Hematopoietic multipotent progenitor cell treated with erythropoietin and hydrocortisone succinate and interleukin-3 and kit ligand, for 4 days (in vitro differentiated cells): ENCODE measurements around the gene DAB2IP.

Source experiments
- DNase-seq: peaks from one replicate; pipeline ENCODE4 v3.0.0-alpha.2; 2015

Gene DAB2IP

GRCh38 chr9:121748727-121749423 is 97.4 kb downstream of the DAB2IP start:
- no peak for DNase-seq

- DNase-seq, result no peak
Measured at GRCh38 chr9:121749614-121750013, 98.2 kb downstream of the DAB2IP start.

- no peak for DNase-seq
Measured at GRCh38 chr9:121750259-121750714, 98.9 kb downstream of the DAB2IP start.

- DNase-seq, result no peak
Measured at GRCh38 chr9:121750715-121751623, 99.5 kb downstream of the DAB2IP start.

- DNase-seq, result no peak
Measured at GRCh38 chr9:121751686-121752445, 100.4 kb downstream of the DAB2IP start.

- DNase-seq, result no peak
Measured at GRCh38 chr9:121752929-121753328, 101.5 kb downstream of the DAB2IP start.

GRCh38 chr9:121753802-121754654 is 102.6 kb downstream of the DAB2IP start:
- DNase-seq, result no peak

- DNase-seq, result no peak
Measured at GRCh38 chr9:121754655-121755436, 103.4 kb downstream of the DAB2IP start.

GRCh38 chr9:121755581-121755980 is 104.1 kb downstream of the DAB2IP start:
- no peak for DNase-seq

GRCh38 chr9:121756474-121757280 is 105.2 kb downstream of the DAB2IP start:
- DNase-seq, result no peak

- no peak for DNase-seq
Measured at GRCh38 chr9:121757281-121757585, 105.8 kb downstream of the DAB2IP start.

- no peak for DNase-seq
Measured at GRCh38 chr9:121758693-121759092, 107.3 kb downstream of the DAB2IP start.

GRCh38 chr9:121759996-121760395 is 108.6 kb downstream of the DAB2IP start:
- no peak for DNase-seq

- DNase-seq, result no peak
Measured at GRCh38 chr9:121760571-121760970, 109.1 kb downstream of the DAB2IP start.

- no peak for DNase-seq
Measured at GRCh38 chr9:121763131-121763530, 111.7 kb downstream of the DAB2IP start.

GRCh38 chr9:121763561-121764370 is 112.3 kb downstream of the DAB2IP start:
- DNase-seq, result no peak

- no peak for DNase-seq
Measured at GRCh38 chr9:121764371-121764730, 112.9 kb downstream of the DAB2IP start.

GRCh38 chr9:121765021-121765950 is 113.9 kb downstream of the DAB2IP start:
- no peak for DNase-seq
